Fibroblast of mammary gland (primary cell): ENCODE measurements around the gene TRIM17.

Experiments used
- DNase-seq: peaks from one replicate; pipeline ENCODE4 v3.0.0-alpha.2; 2010; ENCODE audit warnings: low read depth
- H3K4me3 ChIP-seq: 2 replicates; pipeline ENCODE4 v1.5.1; 2011; ENCODE audit warnings: low read depth, mild to moderate bottlenecking, low read length, moderate library complexity; ENCODE audit not compliant: control insufficient read depth
- TF ChIP-seq, protein P1 (sequence below): conservative IDR thresholded peaks from 2 replicates; pipeline ENCODE4 v1.5.1; 2011; ENCODE audit warnings: low read depth, low read length, inconsistent platforms; ENCODE audit not compliant: control insufficient read depth, insufficient read depth

TRIM17 gene

GRCh38 chr1:228411121-228411520, 5.5 kb downstream of the TRIM17 start:
- H3K4me3 ChIP-seq = no peak overlapping the region
- no peak for DNase-seq
- TF ChIP-seq, protein P1, sequence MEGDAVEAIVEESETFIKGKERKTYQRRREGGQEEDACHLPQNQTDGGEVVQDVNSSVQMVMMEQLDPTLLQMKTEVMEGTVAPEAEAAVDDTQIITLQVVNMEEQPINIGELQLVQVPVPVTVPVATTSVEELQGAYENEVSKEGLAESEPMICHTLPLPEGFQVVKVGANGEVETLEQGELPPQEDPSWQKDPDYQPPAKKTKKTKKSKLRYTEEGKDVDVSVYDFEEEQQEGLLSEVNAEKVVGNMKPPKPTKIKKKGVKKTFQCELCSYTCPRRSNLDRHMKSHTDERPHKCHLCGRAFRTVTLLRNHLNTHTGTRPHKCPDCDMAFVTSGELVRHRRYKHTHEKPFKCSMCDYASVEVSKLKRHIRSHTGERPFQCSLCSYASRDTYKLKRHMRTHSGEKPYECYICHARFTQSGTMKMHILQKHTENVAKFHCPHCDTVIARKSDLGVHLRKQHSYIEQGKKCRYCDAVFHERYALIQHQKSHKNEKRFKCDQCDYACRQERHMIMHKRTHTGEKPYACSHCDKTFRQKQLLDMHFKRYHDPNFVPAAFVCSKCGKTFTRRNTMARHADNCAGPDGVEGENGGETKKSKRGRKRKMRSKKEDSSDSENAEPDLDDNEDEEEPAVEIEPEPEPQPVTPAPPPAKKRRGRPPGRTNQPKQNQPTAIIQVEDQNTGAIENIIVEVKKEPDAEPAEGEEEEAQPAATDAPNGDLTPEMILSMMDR = no peak

DNA sequence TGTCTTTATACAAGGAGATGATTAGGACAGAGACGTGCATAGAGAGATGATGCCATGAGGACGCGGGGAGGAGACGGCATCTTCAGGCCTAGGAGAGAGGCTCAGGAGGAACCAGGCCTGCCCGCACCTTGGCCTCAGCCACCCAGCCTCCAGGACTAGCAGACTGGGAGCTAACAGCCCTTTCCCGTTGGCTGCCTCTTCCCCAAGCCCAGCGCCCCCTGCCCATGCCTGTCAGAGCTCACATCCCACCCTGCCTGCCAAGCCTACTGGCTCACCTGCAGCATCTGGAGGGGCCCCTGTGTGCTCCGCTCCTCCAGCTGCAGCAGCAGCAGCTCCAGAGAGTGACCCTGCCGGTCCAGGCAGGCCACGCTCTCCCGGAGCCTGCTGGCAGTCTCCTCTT, 6.0 kb downstream of the TRIM17 start:
- TF ChIP-seq, protein P1 = no peak
- DNase-seq = no peak
- H3K4me3 ChIP-seq = no peak overlapping the region

DNA sequence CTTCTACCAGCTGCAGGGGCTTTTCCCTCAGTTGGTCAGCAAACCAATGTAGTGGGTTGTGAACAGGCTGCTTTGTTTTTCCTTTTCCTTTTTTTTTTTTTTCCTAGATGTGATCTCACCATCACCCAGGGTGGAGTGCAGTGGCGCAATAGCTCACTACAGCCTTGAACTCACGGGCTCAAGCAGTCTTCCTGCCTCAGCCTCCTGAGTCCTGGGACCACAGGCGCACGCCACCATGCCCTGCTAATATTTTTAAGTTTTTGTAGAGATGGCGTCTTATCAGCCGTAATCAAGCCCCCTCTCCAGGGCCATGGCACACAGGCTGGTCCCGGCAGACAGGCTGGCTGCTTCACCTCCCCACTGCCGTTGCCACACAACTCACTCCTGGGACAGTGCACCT, 6.6 kb downstream of the TRIM17 start:
- no peak overlapping the region for H3K4me3 ChIP-seq
- TF ChIP-seq, protein P1 = no peak
- DNase-seq = peak; percentile 66

DNA sequence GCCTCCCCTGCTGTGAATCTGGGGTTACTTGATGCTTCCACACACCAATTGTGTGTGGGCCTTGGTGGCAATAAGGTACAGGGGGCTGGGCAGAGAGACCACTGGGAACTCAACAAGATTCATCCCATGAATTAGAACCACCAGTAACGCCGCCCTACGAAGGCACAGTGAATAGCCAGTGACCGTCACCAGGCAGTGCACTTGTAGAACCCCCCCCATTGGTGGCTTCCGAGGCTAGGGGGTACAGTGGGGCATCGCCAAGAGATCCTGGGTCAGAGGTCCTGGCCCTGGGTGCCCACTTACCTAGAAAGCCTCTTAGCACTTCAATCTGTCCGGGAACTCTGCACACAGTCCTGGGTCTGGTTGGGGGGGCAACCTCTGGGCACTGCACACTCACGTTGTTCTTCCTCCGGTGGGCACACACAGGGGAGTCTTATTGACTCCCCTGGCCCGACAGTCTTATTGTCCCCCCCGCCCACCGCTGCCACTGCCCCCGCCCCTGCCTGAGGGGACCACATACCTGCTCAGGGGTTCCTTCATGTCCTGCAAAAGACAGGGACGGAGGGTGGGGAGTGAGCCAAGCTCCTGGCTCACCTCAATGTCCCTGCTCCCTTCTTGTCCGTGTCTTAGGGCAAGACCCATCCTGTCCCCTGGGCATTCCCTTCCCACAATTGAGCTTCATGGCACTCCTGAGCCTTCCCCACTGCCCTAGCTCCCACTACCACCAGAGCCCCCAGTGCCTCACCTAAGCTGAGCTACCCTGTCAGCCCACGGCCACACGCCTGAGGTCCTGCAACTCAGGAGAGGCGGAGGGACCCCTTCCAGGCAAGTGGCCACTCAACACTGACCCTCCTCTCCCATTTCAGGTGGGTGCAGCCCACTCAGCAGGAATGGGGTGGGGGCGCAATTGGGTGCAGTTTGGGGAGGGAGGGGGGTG, 7.5 kb downstream of the TRIM17 start:
- no peak overlapping the region for H3K4me3 ChIP-seq
- DNase-seq = no peak
- TF ChIP-seq, protein P1 = no peak

- TF ChIP-seq, protein P1 = no peak
- DNase-seq = no peak
- peak overlapping the region; percentile 77 for H3K4me3 ChIP-seq
Observed at GRCh38 chr1:228408041-228408868, 8.4 kb downstream of the TRIM17 start.

DNA sequence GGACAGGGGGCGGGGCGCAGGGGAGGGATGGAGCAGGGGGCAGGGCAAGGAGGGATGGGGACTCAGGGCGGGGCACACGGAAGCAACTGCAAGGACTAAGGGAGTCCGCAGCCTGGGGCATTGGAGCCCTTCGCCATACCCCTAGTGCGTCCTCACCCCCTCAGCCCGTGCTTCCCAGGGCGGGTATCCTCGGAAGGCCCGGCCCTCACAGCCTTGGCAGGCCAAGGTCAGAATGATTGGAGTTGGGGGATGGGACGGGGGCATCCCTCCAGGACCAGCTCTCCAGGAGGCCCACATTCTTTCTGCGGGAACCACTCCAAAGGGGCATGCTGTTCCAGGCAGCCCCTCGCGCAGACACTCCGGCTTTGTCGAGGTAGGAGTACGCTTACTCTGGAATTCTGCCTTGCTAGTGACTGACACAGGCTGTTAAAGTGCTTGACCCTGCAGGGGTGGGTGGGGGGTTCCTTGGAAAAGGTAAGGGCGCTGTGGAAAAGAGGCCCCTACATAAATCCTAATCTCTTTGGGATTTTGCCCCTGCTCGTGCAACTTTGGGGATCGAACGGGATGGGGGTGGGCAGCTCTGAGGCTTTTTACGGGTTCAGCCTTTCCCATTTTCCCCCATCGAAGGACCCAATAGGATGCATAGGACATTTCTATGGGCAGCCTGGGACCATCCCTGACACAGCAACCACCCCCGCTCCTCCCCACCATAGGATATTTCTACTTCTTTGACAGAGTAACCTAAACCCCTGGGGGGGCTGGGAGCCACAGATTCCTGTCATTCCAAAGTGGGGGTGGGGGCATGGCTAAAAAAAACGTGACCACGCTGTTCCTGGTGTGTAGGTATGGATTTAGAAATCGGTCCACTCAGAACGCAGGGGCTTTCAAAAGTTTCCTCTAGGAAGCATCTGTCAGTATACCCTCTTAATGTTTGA, 9.3 kb downstream of the TRIM17 start:
- DNase-seq = no peak
- peak overlapping the region; percentile 77 for H3K4me3 ChIP-seq
- TF ChIP-seq, protein P1 = no peak
